ENCODE measurements around the gene MFRP. TPM values are rescaled to one million over a fixed set of nuclear protein-coding genes. Genes with fewer than 3 reads are reported as not detected.

MFRP gene
- total and polyA plus RNA-seq, 9 of the 15 experiments (the other 6 are each of a cell fraction or from before 2014, with no cell fraction given): not detected

DNA sequence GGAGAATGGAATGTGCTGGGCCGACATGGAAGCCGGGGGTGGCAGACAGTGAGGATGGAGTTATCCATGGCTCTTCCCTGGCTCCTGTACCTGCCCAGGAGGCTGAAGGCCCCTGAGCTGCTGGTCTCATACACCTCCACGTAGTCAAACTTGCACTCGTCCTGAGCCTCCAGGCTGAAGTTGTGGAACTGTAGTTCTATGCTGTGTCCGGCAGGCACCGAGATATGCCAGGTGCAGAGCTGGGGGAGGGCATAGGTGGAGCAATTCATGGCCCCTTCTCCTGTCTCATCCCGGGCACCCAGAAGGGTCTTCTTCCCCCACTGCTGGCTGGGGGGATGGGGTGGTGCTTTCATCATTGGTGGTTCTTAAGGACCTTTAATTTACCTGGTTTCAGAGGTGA is 2.8 kb downstream of the MFRP start:
- POLR2A ChIA-PET: interaction anchor here (0.5 to 1.5 kb wide), 3 partner anchors 21 to 131 kb away, joined by 3 to 4 read pairs (median 4); no protein-coding TSS in a partner anchor
- Histone ChIP-seq H3K27me3 (ENCODE audit: control insufficient read depth in 2 of 2, insufficient read depth in 2 of 2, low read length in 2 of 2) (peaks cover 0 to 24% of the 10 kb centered on the region in 2 experiments; a peak in 3 of 5 replicates), H3K27ac (ENCODE audit: extremely low read depth, low read depth, low read length) (no peak overlapping the region), H4K20me1 (replicated peaks; ENCODE audit: control insufficient read depth, insufficient read depth, low read length) (no peaks in the 10 kb centered on the region; the same call in 1 of the 2 replicates), H2AFZ (ENCODE audit: low read depth, low read length) (no peak overlapping the region), H3K36me3 (ENCODE audit: control insufficient read depth, insufficient read depth, low read length) (no peaks in the 10 kb centered on the region), H3K79me2 (ENCODE audit: control insufficient read depth, insufficient read depth, low read length) (no peaks in the 10 kb centered on the region), H3K9ac (ENCODE audit: insufficient read depth in 1 of 2, low read depth in 2 of 2, low read length in 2 of 2) (no peak overlapping the region), H3K4me2 (ENCODE audit: insufficient read depth, low read length) (no peak overlapping the region), H3K9me3 (replicated peaks; ENCODE audit: control insufficient read depth, insufficient read depth, low read depth, low read length) (no peaks in the 10 kb centered on the region), H3K4me1 (replicated peaks in 1 of 2; ENCODE audit: control insufficient read depth in 2 of 2, insufficient read depth in 2 of 2, low read length in 2 of 2) (peaks cover 9 to 39% of the 10 kb centered on the region in 2 experiments; a peak in 4 of 5 replicates), H3K9me1 (ENCODE audit: control insufficient read depth, insufficient read depth, low read length) (no peaks in the 10 kb centered on the region), H3K4me3 (no peak overlapping the region)
- DNase-seq (ENCODE audit: extremely low read depth in 1 of 4, low spot score in 3 of 4): no peak
- BruUV-seq (replicated peaks): no TSS peak
- in situ Hi-C loops (cut with MboI) (no loop called here), intact Hi-C loops (cut with micrococcal nuclease) (no loop called here)
- 15% methylated on average over 7 of the region's 7 CpGs for WGBS (ENCODE audit: insufficient coverage, low coverage, missing lambda C conversion rate)
- ATAC-seq: no peak
- CTCF ChIA-PET (ENCODE audit: low intra/inter-chr PET ratio): no interaction called here
- no peak for FAIRE-seq
- TF ChIP-seq KDM4B (IDR thresholded peaks at IDR 0.05; ENCODE audit: borderline replicate concordance in 2 of 2, low read depth in 1 of 2) (no peak), CSDE1 (IDR thresholded peaks at IDR 0.05) (no peak), ZEB2 (IDR thresholded peaks at IDR 0.05) (no peak), ZNF174 (CRISPR knock-in tag; IDR thresholded peaks at IDR 0.05) (no peak), TEAD4 (IDR thresholded peaks at IDR 0.05; ENCODE audit: low read length) (no peak), TEAD4 (CRISPR knock-in tag; IDR thresholded peaks at IDR 0.05; ENCODE audit: borderline replicate concordance) (no peak), HINFP (tag; conservative IDR thresholded peaks at IDR 0.05; ENCODE audit: low read depth) (no peak), MEF2D (tag; conservative IDR thresholded peaks at IDR 0.05; ENCODE audit: low read depth) (no peak), CREB3L1 (IDR thresholded peaks at IDR 0.05; ENCODE audit: borderline replicate concordance, low read depth) (no peak), KLF13 (tag; IDR thresholded peaks at IDR 0.05; ENCODE audit: borderline replicate concordance, low read depth) (no peak), GATA2 (CRISPR knock-in tag; IDR thresholded peaks at IDR 0.05) (no peak), MEF2A (IDR thresholded peaks at IDR 0.05; ENCODE audit: control insufficient read depth, low read depth, low read length) (no peak), POLR3A (IDR thresholded peaks at IDR 0.05; ENCODE audit: borderline replicate concordance, extremely low read depth, insufficient read depth, insufficient read length) (no peak), ADNP (tag; IDR thresholded peaks at IDR 0.05) (no peak), ZNF830 (CRISPR knock-in tag; IDR thresholded peaks at IDR 0.05) (no peak), CBFB (CRISPR knock-in tag; IDR thresholded peaks at IDR 0.05) (no peak), ZZZ3 (IDR thresholded peaks at IDR 0.05) (no peak)

Data from K562 (cell line).